GM21526 (cell line): ENCODE measurements around the gene MED15.

Experiments used
- ATAC-seq: cut with Tn5 transposase; IDR thresholded peaks from one replicate; pipeline ENCODE4 v1.9.1; 2021; ENCODE audit warnings: moderate library complexity; ENCODE audit not compliant: unreplicated experiment, low FRiP score

MED15 gene

GRCh38 chr22:20550057-20550817 lies 42.8 kb downstream of the MED15 start:
- no peak for ATAC-seq

GRCh38 chr22:20550851-20551744 lies 43.7 kb downstream of the MED15 start:
- no peak for ATAC-seq

- ATAC-seq: no peak
These were observed 44.5 kb downstream of the MED15 start for GRCh38 chr22:20551805-20552442.

GRCh38 chr22:20552443-20553401 lies 45.3 kb downstream of the MED15 start:
- no peak for ATAC-seq

GRCh38 chr22:20553947-20554741 lies 46.7 kb downstream of the MED15 start:
- no peak for ATAC-seq

- ATAC-seq: no peak
These were observed 47.4 kb downstream of the MED15 start for GRCh38 chr22:20554824-20555223.

GRCh38 chr22:20558534-20558933 lies 51.1 kb downstream of the MED15 start:
- no peak for ATAC-seq

GRCh38 chr22:20559174-20559760 lies 51.9 kb downstream of the MED15 start:
- ATAC-seq: no peak

GRCh38 chr22:20560716-20561115 lies 53.3 kb downstream of the MED15 start:
- no peak for ATAC-seq

- ATAC-seq: no peak
These were observed 54.5 kb downstream of the MED15 start for GRCh38 chr22:20561882-20562281.

- no peak for ATAC-seq
These were observed 55.4 kb downstream of the MED15 start for GRCh38 chr22:20562607-20563465.

- no peak for ATAC-seq
These were observed 56.1 kb downstream of the MED15 start for GRCh38 chr22:20563466-20563906.

- no peak for ATAC-seq
These were observed 56.5 kb downstream of the MED15 start for GRCh38 chr22:20563941-20564371.

GRCh38 chr22:20565079-20565734 lies 57.8 kb downstream of the MED15 start:
- no peak for ATAC-seq

GRCh38 chr22:20565761-20566160 lies 58.4 kb downstream of the MED15 start:
- no peak for ATAC-seq

- no peak for ATAC-seq
These were observed 59.2 kb downstream of the MED15 start for GRCh38 chr22:20566420-20567260.
